PC-3 (cell line): Measurements from ENCODE around the gene PI3. TPM values are rescaled to one million over a fixed set of nuclear protein-coding genes. Genes with fewer than 3 reads are reported as not detected.

Source experiments
- ATAC-seq: fragments of 200-7000 bp; cut with Tn5 transposase; 2 replicates; pipeline ENCODE4 v1.9.1; 2020; ENCODE audit warnings: mild to moderate bottlenecking, moderate library complexity
- BruUV-seq: library from RNA; stranded (reverse); fragments of 400-500 nt; replicated peaks from 2 replicates; lab custom pipeline; 2021; lab: Mats Ljungman, UMichigan
- CTCF ChIA-PET: fragments of 300-600 bp; sonication (Branson Sonifier 250); formaldehyde crosslinking; loops from one replicate; lab custom pipeline; 2022; ENCODE audit warnings: antibody characterized with exemption; lab: Charles Lee
- POLR2A ChIA-PET: fragments of 300-600 bp; sonication (Branson Sonifier 250); formaldehyde crosslinking; loops from one replicate; lab custom pipeline; 2022; ENCODE audit warnings: antibody characterized with exemption; ENCODE audit not compliant: unreplicated experiment; lab: Charles Lee
- DNase-seq: peaks from one replicate; pipeline ENCODE4 v3.0.0-alpha.2; 2015
- H2AFZ ChIP-seq: fragments of 300-600 bp; sonication (generic); 2 replicates; pipeline ENCODE4 v1.6.0; 2016; ENCODE audit warnings: antibody characterized with exemption, low read length
- H3F3A ChIP-seq: fragments of 300-600 bp; sonication (generic); one replicate; pipeline ENCODE4 v1.6.0; 2017; ENCODE audit warnings: antibody characterized with exemption, low read length, control low read depth, mild to moderate bottlenecking; ENCODE audit not compliant: unreplicated experiment
- H3K27ac ChIP-seq: fragments of 300-600 bp; sonication (generic); 2 replicates; pipeline ENCODE4 v1.5.1; 2016; ENCODE audit warnings: mild to moderate bottlenecking, low read length
- H3K27me3 ChIP-seq: fragments of 300-600 bp; sonication (generic); 2 replicates; pipeline ENCODE4 v1.6.1; 2016; ENCODE audit warnings: low read length, mixed read lengths
- H3K36me3 ChIP-seq: fragments of 300-600 bp; sonication (generic); 2 replicates; pipeline ENCODE4 v1.6.1; 2016; ENCODE audit warnings: low read depth, mixed run types, low read length, mixed read lengths
- H3K4me1 ChIP-seq: fragments of 300-600 bp; sonication (generic); 2 replicates; pipeline ENCODE4 v1.5.1; 2016; ENCODE audit warnings: low read length; ENCODE audit not compliant: insufficient read depth
- H3K4me2 ChIP-seq: fragments of 300-600 bp; sonication (generic); 2 replicates; pipeline ENCODE4 v1.6.0; 2016; ENCODE audit warnings: low read length
- H3K4me3 ChIP-seq: fragments of 300-600 bp; sonication (generic); 2 replicates; pipeline ENCODE4 v1.5.1; 2016; ENCODE audit warnings: mild to moderate bottlenecking, low read length, mixed read lengths
- H3K79me2 ChIP-seq: fragments of 300-600 bp; sonication (generic); 2 replicates; pipeline ENCODE4 v1.6.1; 2017; ENCODE audit warnings: low read length, mixed read lengths
- H3K9ac ChIP-seq: fragments of 300-600 bp; sonication (generic); 2 replicates; pipeline ENCODE4 v1.6.0; 2016; ENCODE audit warnings: mild to moderate bottlenecking, low read length
- H3K9me2 ChIP-seq: fragments of 300-600 bp; sonication (generic); replicated peaks from 2 replicates; pipeline ENCODE4 v1.6.1; 2016; ENCODE audit warnings: mixed run types, low read length, mixed read lengths
- H3K9me3 ChIP-seq: fragments of 300-600 bp; sonication (generic); 2 replicates; pipeline ENCODE4 v1.6.1; 2016; ENCODE audit warnings: low read length, mixed read lengths
- H4K20me1 ChIP-seq: fragments of 300-600 bp; sonication (generic); 2 replicates; pipeline ENCODE4 v1.6.1; 2016; ENCODE audit warnings: low read length, mixed read lengths
- EZH2 ChIP-seq: fragments of 300-600 bp; sonication (generic); IDR thresholded peaks from one replicate; pipeline ENCODE4 v1.6.1; 2017; ENCODE audit warnings: antibody characterized with exemption, mild to moderate bottlenecking, low read length; ENCODE audit not compliant: unreplicated experiment
- EZH2phosphoT487 ChIP-seq: fragments of 300-600 bp; sonication (generic); IDR thresholded peaks from 2 replicates; pipeline ENCODE4 v1.6.1; 2018; ENCODE audit warnings: mild to moderate bottlenecking, antibody characterized with exemption, low read length, borderline replicate concordance
- intact Hi-C: fragments of 100-400 bp; cut with micrococcal nuclease; formaldehyde crosslinking; loops from 2 replicates; pipeline ENCODE4 v1.9.0; 2023
- total RNA-seq: library from RNA; depleted of rRNA; stranded (reverse); fragments of >200 nt; gene quantifications from 2 replicates; pipeline ENCODE4 v1.2.3, GENCODE V29; 2014
- TF ChIP-seq, protein P1 (sequence below): fragments of 300-600 bp; sonication (generic); conservative IDR thresholded peaks from 2 replicates; pipeline ENCODE4 v1.5.1; 2017; ENCODE audit warnings: antibody characterized with exemption, low read depth, mild to moderate bottlenecking, low read length

The PI3 gene
- total RNA-seq, 1 experiment from 2014 or later, result 188 TPM

DNA sequence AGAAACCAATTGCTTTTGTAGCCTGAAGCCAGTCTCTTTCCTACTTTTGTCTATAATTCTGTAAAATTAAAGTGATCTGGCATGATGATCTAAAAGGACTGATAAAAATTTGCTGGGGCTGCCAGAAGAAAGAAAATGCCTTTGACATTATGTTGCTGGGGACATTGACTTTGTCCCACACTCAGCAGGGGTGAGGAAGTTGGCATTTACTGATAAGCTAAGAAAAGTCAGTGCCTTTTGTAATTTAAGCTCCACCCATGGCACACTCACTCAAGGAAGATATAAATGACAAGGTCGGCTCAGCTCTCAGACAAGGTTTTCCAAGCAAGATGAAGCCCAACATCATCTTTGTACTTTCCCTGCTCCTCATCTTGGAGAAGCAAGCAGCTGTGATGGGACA lies 32.0 kb downstream of the PI3 start, which contains the start of gene SEMG1:
SEMG1 (plus strand) TSS at position 309 of the 400 bp plus-strand sequence; CDS start at position 330, 21 bp downstream.
- POLR2A ChIA-PET, result no interaction called here
- no peaks in the 10 kb centered on the region for H3K4me1 ChIP-seq
- H3K27me3 ChIP-seq, result 0 out of 2 replicates have a peak, but pooled peaks cover 13% of the 10 kb centered on the region
- CTCF ChIA-PET, result no interaction called here
- no peaks in the 10 kb centered on the region for H3K79me2 ChIP-seq
- intact Hi-C loops, result no loop called here
- ATAC-seq (no peak), DNase-seq (no peak)
- H3K27ac ChIP-seq, result no peak within 1 kb of the TSS
- H3K36me3 ChIP-seq, result no peaks in the 10 kb centered on the region
- no peaks in the 10 kb centered on the region for H3F3A ChIP-seq
- no peaks in the 10 kb centered on the region for H4K20me1 ChIP-seq
- H3K9me3 ChIP-seq, result no peaks in the 10 kb centered on the region
- no peak within 1 kb of the TSS for H2AFZ ChIP-seq
- no peak within 1 kb of the TSS for H3K9ac ChIP-seq
- H3K4me3 ChIP-seq, result no peak within 1 kb of the TSS
- BruUV-seq, result no TSS peak
- no peaks in the 10 kb centered on the region for H3K9me2 ChIP-seq
- TF ChIP-seq, protein P1, sequence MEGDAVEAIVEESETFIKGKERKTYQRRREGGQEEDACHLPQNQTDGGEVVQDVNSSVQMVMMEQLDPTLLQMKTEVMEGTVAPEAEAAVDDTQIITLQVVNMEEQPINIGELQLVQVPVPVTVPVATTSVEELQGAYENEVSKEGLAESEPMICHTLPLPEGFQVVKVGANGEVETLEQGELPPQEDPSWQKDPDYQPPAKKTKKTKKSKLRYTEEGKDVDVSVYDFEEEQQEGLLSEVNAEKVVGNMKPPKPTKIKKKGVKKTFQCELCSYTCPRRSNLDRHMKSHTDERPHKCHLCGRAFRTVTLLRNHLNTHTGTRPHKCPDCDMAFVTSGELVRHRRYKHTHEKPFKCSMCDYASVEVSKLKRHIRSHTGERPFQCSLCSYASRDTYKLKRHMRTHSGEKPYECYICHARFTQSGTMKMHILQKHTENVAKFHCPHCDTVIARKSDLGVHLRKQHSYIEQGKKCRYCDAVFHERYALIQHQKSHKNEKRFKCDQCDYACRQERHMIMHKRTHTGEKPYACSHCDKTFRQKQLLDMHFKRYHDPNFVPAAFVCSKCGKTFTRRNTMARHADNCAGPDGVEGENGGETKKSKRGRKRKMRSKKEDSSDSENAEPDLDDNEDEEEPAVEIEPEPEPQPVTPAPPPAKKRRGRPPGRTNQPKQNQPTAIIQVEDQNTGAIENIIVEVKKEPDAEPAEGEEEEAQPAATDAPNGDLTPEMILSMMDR, result no peak
- TF ChIP-seq EZH2phosphoT487 (no peak), EZH2 (no peak)
- H3K4me2 ChIP-seq, result no peak within 1 kb of the TSS

DNA sequence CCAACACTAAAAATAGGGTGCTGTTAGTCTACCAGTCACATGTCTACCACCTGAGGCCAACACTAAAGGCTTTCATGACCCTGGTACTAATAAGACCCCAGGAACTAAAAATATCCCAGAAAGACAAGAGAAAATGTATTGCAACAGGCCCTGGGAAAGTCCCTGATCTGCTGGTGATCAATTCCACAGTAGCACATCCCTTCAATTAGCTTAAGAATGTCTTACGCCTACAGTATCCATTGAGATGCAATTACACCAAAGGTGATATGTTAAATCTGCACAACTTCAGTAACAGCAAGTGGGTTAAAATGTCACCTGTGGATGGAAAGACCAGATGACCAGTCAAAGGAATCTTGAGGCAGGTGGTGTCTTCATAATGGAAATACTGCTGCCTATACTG lies 35.2 kb downstream of the PI3 start:
- no peaks in the 10 kb centered on the region for H3K79me2 ChIP-seq
- no peaks in the 10 kb centered on the region for H3K36me3 ChIP-seq
- no peak for TF ChIP-seq EZH2
- TF ChIP-seq, protein P1, result no peak
- no peak for TF ChIP-seq EZH2phosphoT487
- H3K9me3 ChIP-seq, result no peaks in the 10 kb centered on the region
- no peak overlapping the region for H3K27ac ChIP-seq
- ChIA-PET CTCF (no interaction called here), POLR2A (no interaction called here)
- DNase-seq (no peak), ATAC-seq (no peak)
- no TSS peak for BruUV-seq
- no peaks in the 10 kb centered on the region for H4K20me1 ChIP-seq
- H3K27me3 ChIP-seq, result 0 out of 2 replicates have a peak, but pooled peaks cover 13% of the 10 kb centered on the region
- no peak overlapping the region for H3K4me3 ChIP-seq
- H2AFZ ChIP-seq, result no peak overlapping the region
- no peaks in the 10 kb centered on the region for H3F3A ChIP-seq
- intact Hi-C loops, result no loop called here
- H3K9me2 ChIP-seq, result no peaks in the 10 kb centered on the region
- no peaks in the 10 kb centered on the region for H3K4me1 ChIP-seq
- no peak overlapping the region for H3K4me2 ChIP-seq
- H3K9ac ChIP-seq, result no peak overlapping the region

DNA sequence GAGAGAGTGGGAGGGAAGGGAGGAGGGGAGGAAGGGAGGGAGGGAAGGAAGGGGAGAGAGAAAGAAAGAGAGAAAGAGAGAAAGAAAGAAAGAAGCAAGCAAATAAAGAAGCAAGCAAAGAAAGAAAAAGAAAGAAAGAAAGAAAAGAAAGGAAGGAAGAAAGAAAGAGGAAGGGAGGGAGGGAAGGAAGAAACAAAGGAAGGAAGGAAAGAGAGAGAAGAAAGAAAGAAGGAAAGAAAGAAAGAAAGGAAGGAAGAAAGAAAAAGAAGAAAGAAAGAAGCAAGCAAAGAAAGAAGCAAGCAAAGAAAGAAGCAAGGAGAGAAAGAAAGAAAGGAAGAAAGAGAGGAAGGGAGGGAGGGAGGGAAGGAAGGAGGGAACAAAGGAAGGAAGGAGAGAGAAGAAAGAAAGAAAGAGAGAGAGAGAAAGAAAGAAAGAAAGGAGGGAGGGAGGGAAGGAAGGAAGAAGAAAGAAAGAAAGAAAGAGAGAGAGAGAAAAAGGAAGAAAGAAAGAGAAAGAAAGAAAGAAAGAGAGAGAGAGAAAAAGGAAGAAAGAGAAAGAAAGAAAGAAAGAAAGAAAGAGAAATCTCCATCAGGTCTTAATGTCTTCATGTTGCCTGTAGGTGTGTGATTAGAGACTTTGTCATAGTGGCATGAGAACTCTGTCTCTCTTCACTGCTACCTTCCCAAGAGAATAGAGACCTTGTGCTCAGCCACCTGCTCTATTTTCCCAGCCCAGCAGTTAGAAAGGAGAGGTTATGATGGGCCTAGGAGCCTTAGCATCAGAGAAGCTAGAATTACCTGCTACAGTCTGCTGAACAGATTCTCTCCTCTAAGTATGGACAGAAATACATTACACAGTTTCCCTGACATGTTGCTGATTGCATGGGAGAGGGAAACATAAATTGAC lies 37.1 kb downstream of the PI3 start:
- no TSS peak for BruUV-seq
- Histone ChIP-seq H4K20me1 (no peaks in the 10 kb centered on the region), H3K4me3 (no peak overlapping the region), H3K4me1 (no peaks in the 10 kb centered on the region), H3K9me3 (no peaks in the 10 kb centered on the region), H2AFZ (no peak overlapping the region), H3K27me3 (0 out of 2 replicates have a peak, but pooled peaks cover 10% of the 10 kb centered on the region), H3F3A (no peaks in the 10 kb centered on the region), H3K36me3 (no peaks in the 10 kb centered on the region), H3K9me2 (no peaks in the 10 kb centered on the region), H3K27ac (no peak overlapping the region), H3K79me2 (no peaks in the 10 kb centered on the region), H3K9ac (no peak overlapping the region), H3K4me2 (no peak overlapping the region)
- no peak for DNase-seq
- TF ChIP-seq, protein P1, result no peak
- no peak for TF ChIP-seq EZH2phosphoT487
- no peak for TF ChIP-seq EZH2
- POLR2A ChIA-PET, result no interaction called here
- ATAC-seq, result no peak
- intact Hi-C loops, result no loop called here
- CTCF ChIA-PET, result no interaction called here
